ENCODE measurements around the gene ST3GAL4.

GRCh38 chr11:126350836-126351235 is 4.7 kb upstream of the ST3GAL4 start:
- TF ChIP-seq CTCF (IDR thresholded peaks at IDR 0.05) (no peak), ZFX (IDR thresholded peaks at IDR 0.05; ENCODE audit: borderline replicate concordance) (no peak)

All from 22Rv1 (cell line).